AG09309 (cell line): Measurements from ENCODE around the gene RBM42.
"Not testable (repeated sequence)": the region's sequence is repeated elsewhere in the genome, so short reads cannot be mapped to it uniquely, and the experiment has no call there.

Source experiments
- DNase-seq: peaks from one replicate; pipeline ENCODE4 v3.0.0-alpha.2; 2010; ENCODE audit warnings: low read depth
- H3K4me3 ChIP-seq: 2 replicates; pipeline ENCODE4 v1.5.1; 2011; ENCODE audit warnings: mild to moderate bottlenecking, low read depth, low read length, moderate library complexity; ENCODE audit not compliant: control insufficient read depth
- CTCF ChIP-seq: IDR thresholded peaks from 2 replicates; pipeline ENCODE4 v1.5.1; 2011; ENCODE audit warnings: mild to moderate bottlenecking, low read depth, low read length, inconsistent platforms; ENCODE audit not compliant: insufficient read depth, control insufficient read depth; ENCODE audit errors: missing control alignments

RBM42 gene

DNA sequence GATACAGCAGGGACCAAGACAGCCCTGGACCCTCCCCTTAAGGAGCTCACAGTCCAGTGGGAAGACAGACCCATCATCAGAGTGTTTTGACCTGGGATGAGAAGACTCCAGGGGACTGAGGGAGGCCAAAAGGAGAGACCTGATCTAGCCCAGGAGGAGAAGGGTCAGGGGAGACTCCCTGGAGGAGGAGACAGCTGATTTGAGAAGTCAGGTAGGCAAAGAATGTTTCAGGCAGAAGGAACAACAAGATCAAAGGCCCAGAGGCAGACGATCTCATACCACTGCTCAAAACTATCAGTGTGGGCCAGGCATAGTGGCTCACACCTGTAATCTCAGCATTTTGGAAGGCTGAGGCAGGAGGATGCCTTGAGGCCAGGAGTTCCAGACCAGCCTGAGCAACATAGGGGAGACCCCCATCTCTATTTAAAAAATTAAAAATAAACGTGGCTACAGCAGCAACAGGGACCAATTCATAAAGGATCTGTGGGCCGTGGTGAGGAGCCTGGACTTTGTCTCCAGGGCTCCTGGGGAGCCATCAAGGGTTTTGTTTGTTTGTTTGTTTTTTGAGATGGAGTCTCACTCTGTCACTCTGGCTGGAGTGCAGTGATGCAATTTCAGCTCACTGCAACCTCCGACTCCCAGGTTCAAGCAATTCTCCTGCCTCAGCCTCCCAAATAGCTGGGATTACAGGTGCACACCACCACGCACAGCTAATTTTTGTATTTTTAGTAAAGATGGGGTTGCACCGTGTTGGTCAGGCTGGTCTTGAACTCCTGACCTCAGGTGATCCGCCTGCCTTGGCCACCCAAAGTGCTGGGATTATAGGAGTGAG, 17.1 kb downstream of the RBM42 start:
- no peak for TF ChIP-seq CTCF
- H3K4me3 ChIP-seq: no peak overlapping the region
- DNase-seq: no peak

- peak; percentile 87 for DNase-seq
- H3K4me3 ChIP-seq: peak within 1 kb of the TSS; percentile 58
- no peak for TF ChIP-seq CTCF
Measured at GRCh38 chr19:35648017-35648961, 19.5 kb downstream of the RBM42 start, which contains the start of gene COX6B1. TSS of gene COX6B1 (plus strand) at chr19:35648323. CDS start at chr19:35651244, 2,921 bp downstream.

DNA sequence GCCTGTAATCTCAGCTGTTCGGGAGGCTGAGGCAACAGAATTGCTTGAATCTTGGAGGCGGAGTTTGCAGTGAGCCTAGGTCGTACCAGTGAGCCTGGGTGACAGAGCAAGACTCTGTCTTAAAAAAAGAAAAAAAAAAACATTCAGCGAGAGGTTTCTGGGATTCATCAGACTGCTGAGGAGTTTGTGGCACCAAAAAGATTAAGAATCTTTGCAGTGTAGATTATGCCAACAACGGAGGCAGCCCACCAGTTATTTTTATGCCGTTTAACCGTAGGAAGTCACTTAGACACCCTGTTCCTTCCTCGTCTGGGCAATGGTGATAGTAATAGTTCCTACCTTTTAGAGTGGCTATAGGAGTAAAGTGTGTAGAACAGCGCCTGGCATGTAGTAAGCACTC, 21.7 kb downstream of the RBM42 start:
- no peak for TF ChIP-seq CTCF
- DNase-seq: no peak
- H3K4me3 ChIP-seq: no peak overlapping the region

DNA sequence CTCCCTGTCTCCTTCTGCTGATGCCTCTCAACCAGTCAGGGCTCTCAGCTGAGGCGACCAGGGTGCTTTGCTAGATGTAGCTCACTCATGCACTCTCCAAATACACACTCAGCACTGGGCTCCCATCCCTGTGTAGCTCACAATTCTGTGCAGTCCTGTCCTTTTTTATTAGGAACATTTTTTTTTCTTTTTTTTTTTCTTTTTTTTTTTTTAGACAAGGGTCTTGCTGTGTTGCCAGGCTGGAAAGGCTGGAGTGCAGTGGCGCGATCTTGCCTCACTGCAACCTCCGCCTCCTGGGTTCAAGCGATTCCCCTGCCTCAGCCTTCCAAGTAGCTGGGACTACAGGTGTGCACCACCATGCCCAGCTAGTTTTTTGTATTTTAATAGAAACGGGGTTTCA, 26.0 kb downstream of the RBM42 start:
- DNase-seq, H3K4me3 ChIP-seq: not testable (repeated sequence)

GRCh38 chr19:35655600-35655999, 26.8 kb downstream of the RBM42 start:
- no peak for TF ChIP-seq CTCF
- H3K4me3 ChIP-seq: no peak overlapping the region
- DNase-seq: no peak

- TF ChIP-seq CTCF: no peak
- no peak overlapping the region for H3K4me3 ChIP-seq
- no peak for DNase-seq
Measured at GRCh38 chr19:35656700-35657099, 27.9 kb downstream of the RBM42 start.
